ENCODE data around the gene ADAMTS2.

GRCh38 chr5:179380211-179381035 is 35.2 kb upstream of the ADAMTS2 start:
- no peak for TF ChIP-seq CTCF (IDR thresholded peaks at IDR 0.05; ENCODE audit: insufficient read depth, low read depth, low read length)
- no peak for TF ChIP-seq EZH2 (IDR thresholded peaks at IDR 0.05; ENCODE audit: insufficient read depth, low read length)

Data from astrocyte (in vitro differentiated cells and primary cell).